WTC11 (cell line): ENCODE results near the gene COL1A1. TPM values are rescaled to one million over a fixed set of nuclear protein-coding genes. Genes with fewer than 3 reads are reported as not detected.

Source experiments
- ATAC-seq: fragments of 200-7000 bp; cut with Tn5 transposase; 2 replicates; pipeline ENCODE4 v1.10.0; 2021; ENCODE audit warnings: mild to moderate bottlenecking, moderate library complexity
- CTCF ChIA-PET: fragments of 300-600 bp; sonication (Branson Sonifier 250); formaldehyde crosslinking; loops from one replicate; lab custom pipeline; 2021; ENCODE audit warnings: antibody characterized with exemption; lab: Charles Lee
- POLR2A ChIA-PET: fragments of 350-600 bp; sonication (Branson Sonifier 250); formaldehyde crosslinking; loops from one replicate; lab custom pipeline; 2021; ENCODE audit warnings: antibody characterized with exemption; lab: Charles Lee
- DNase-seq: peaks from one replicate; pipeline ENCODE4 v3.0.0; 2021; ENCODE audit warnings: low spot score
- H3K27ac Mint-ChIP-seq: 2 replicates; pipeline ENCODE4 v1.8.0; 2021; ENCODE audit warnings: mixed read lengths
- H3K27me3 Mint-ChIP-seq: 2 replicates; pipeline ENCODE4 v1.8.0; 2021; ENCODE audit warnings: low read depth, mild to moderate bottlenecking, moderate library complexity, mixed read lengths
- H3K36me3 Mint-ChIP-seq: 2 replicates; pipeline ENCODE4 v1.8.0; 2021; ENCODE audit warnings: mixed read lengths
- H3K4me1 Mint-ChIP-seq: 2 replicates; pipeline ENCODE4 v1.8.0; 2022; ENCODE audit warnings: mixed read lengths
- H3K4me3 Mint-ChIP-seq: 2 replicates; pipeline ENCODE4 v1.8.0; 2021; ENCODE audit warnings: mild to moderate bottlenecking, moderate library complexity, mixed read lengths
- H3K9me3 Mint-ChIP-seq: 2 replicates; pipeline ENCODE4 v1.8.0; 2021; ENCODE audit warnings: mixed read lengths
- ARID4B ChIP-seq: sonication (generic); formaldehyde crosslinking; IDR thresholded peaks from 2 replicates; pipeline ENCODE4 v1.8.0; 2023; ENCODE audit warnings: missing genetic modification reagents, mild to moderate bottlenecking, borderline replicate concordance
- ATF1 ChIP-seq: sonication (generic); formaldehyde crosslinking; IDR thresholded peaks from 2 replicates; pipeline ENCODE4 v1.8.1; 2023; ENCODE audit warnings: mild to moderate bottlenecking, moderate library complexity, missing genetic modification reagents
- GTF2I ChIP-seq: fragments of 250-450 bp; sonication (Bioruptor Pico); conservative IDR thresholded peaks from 2 replicates; pipeline ENCODE4 v1.4.0; 2021; ENCODE audit warnings: mild to moderate bottlenecking
- MYBL2 ChIP-seq: sonication (generic); formaldehyde crosslinking; IDR thresholded peaks from 2 replicates; pipeline ENCODE4 v1.8.1; 2023; ENCODE audit warnings: mild to moderate bottlenecking, moderate library complexity, missing genetic modification reagents
- NFATC4 ChIP-seq: fragments of 250-450 bp; sonication (Bioruptor Pico); IDR thresholded peaks from 2 replicates; pipeline ENCODE4 v1.9.0; 2021; ENCODE audit warnings: mild to moderate bottlenecking
- NFYB ChIP-seq: sonication (generic); formaldehyde crosslinking; conservative IDR thresholded peaks from 2 replicates; pipeline ENCODE4 v1.8.0; 2022; ENCODE audit warnings: low read depth, missing genetic modification reagents
- OVOL2 ChIP-seq: fragments of 250-450 bp; sonication (Bioruptor Pico); IDR thresholded peaks from 2 replicates; pipeline ENCODE4 v1.9.0; 2021; ENCODE audit warnings: mild to moderate bottlenecking, borderline replicate concordance
- SMAD4 ChIP-seq: sonication (generic); formaldehyde crosslinking; IDR thresholded peaks from 2 replicates; pipeline ENCODE4 v1.8.0; 2022; ENCODE audit warnings: mild to moderate bottlenecking, missing genetic modification reagents
- SP1 ChIP-seq: sonication (generic); formaldehyde crosslinking; conservative IDR thresholded peaks from 2 replicates; pipeline ENCODE4 v1.8.1; 2022; ENCODE audit warnings: missing genetic modification reagents
- STAT6 ChIP-seq: sonication (generic); formaldehyde crosslinking; conservative IDR thresholded peaks from 2 replicates; pipeline ENCODE4 v1.8.1; 2023; ENCODE audit warnings: mild to moderate bottlenecking, low read depth, missing genetic modification reagents, moderate library complexity
- ZNF219 ChIP-seq: sonication (generic); formaldehyde crosslinking; IDR thresholded peaks from 2 replicates; pipeline ENCODE4 v1.8.0; 2023; ENCODE audit warnings: missing genetic modification reagents, mild to moderate bottlenecking, borderline replicate concordance
- ZNF396 ChIP-seq: fragments of 250-450 bp; sonication (Bioruptor Pico); IDR thresholded peaks from 2 replicates; pipeline ENCODE4 v1.8.0; 2021; ENCODE audit warnings: mild to moderate bottlenecking, moderate library complexity, borderline replicate concordance
- ZNF423 ChIP-seq: fragments of 250-450 bp; sonication (Bioruptor Pico); IDR thresholded peaks from 2 replicates; pipeline ENCODE4 v2.1.2; 2022; ENCODE audit warnings: mild to moderate bottlenecking, moderate library complexity
- ZNF671 ChIP-seq: fragments of 250-450 bp; sonication (Bioruptor Pico); IDR thresholded peaks from 2 replicates; pipeline ENCODE4 v1.8.0; 2021; ENCODE audit warnings: mild to moderate bottlenecking
- ZSCAN18 ChIP-seq: fragments of 250-450 bp; sonication (Bioruptor Pico); IDR thresholded peaks from 2 replicates; pipeline ENCODE4 v2.1.2; 2022; ENCODE audit warnings: mild to moderate bottlenecking, moderate library complexity
- total RNA-seq: library from RNA; stranded (reverse); gene quantifications from 3 replicates; pipeline ENCODE4 v1.2.3, GENCODE V29; 2021
- TF ChIP-seq, protein P1 (sequence below): sonication (generic); formaldehyde crosslinking; IDR thresholded peaks from 2 replicates; pipeline ENCODE4 v1.8.0; 2022; ENCODE audit warnings: mild to moderate bottlenecking, missing genetic modification reagents

COL1A1 gene
- total RNA-seq, 1 experiment from 2014 or later: 52.1 TPM

DNA sequence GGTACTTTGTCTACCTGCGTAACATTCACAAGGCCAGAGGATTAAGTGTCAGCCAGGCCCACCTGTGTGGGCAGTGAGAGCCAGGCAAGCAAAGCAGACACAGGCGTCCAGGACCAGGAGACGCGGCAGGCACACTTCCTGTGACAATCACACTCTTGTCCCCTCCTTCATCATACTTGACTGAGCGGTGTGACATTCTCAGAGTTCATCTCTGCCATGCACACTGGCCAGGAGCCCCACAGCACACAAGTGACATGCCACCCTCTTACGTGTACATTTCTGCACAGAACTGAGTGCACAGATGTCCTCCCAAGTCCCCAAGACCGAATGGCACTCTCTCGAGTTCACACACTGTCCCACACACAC lies 59.7 kb downstream of the COL1A1 start (continued):
- TF ChIP-seq ATF1 (no peak), ZNF671 (CRISPR knock-in tag) (no peak), ZNF219 (no peak), ZSCAN18 (CRISPR knock-in tag) (no peak), MYBL2 (CRISPR knock-in tag) (no peak), OVOL2 (CRISPR knock-in tag) (no peak), ARID4B (CRISPR knock-in tag) (no peak), STAT6 (CRISPR knock-in tag) (no peak), GTF2I (CRISPR knock-in tag) (no peak)
- TF ChIP-seq, all 79 proteins: peak for 0

GRCh38 chr17:50141026-50141744 lies 60.2 kb downstream of the COL1A1 start:
- Mint-ChIP-seq H3K27ac (no peak overlapping the region), H3K4me1 (peaks cover 15% of the 10 kb centered on the region), H3K36me3 (peaks cover 52% of the 10 kb centered on the region), H3K27me3 (no peaks in the 10 kb centered on the region), H3K9me3 (no peaks in the 10 kb centered on the region), H3K4me3 (no peak overlapping the region)
- ATAC-seq: no peak
- no peak for DNase-seq
- no peak for TF ChIP-seq ZNF396 (CRISPR knock-in tag)
- no peak for TF ChIP-seq ARID4B (CRISPR knock-in tag)
- no peak for TF ChIP-seq SMAD4 (CRISPR knock-in tag)
- TF ChIP-seq, protein P1, sequence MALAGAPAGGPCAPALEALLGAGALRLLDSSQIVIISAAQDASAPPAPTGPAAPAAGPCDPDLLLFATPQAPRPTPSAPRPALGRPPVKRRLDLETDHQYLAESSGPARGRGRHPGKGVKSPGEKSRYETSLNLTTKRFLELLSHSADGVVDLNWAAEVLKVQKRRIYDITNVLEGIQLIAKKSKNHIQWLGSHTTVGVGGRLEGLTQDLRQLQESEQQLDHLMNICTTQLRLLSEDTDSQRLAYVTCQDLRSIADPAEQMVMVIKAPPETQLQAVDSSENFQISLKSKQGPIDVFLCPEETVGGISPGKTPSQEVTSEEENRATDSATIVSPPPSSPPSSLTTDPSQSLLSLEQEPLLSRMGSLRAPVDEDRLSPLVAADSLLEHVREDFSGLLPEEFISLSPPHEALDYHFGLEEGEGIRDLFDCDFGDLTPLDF (CRISPR knock-in tag): no peak
- TF ChIP-seq NFATC4 (CRISPR knock-in tag): no peak
- TF ChIP-seq ZNF423 (CRISPR knock-in tag): no peak
- TF ChIP-seq SP1 (CRISPR knock-in tag): no peak
- TF ChIP-seq NFYB: no peak
- ChIA-PET CTCF (interaction anchor here (1.0 to 4.6 kb wide), 8 partner anchors 9 to 148 kb away, joined by 3 to 52 read pairs (median 8); partner anchors contain the start of genes PPP1R9B, SGCA and TMEM92), POLR2A (no interaction called here)
